Measurements from ENCODE around the gene ATN1. TPM values are rescaled to one million over a fixed set of nuclear protein-coding genes. Genes with fewer than 3 reads are reported as not detected.
A peak's percentile ranks its signal among the peaks of the same experiment; 100 is the strongest.
"Not testable (repeated sequence)": the region's sequence is repeated elsewhere in the genome, so short reads cannot be mapped to it uniquely, and the experiment has no call there.

Gene ATN1
- polyA plus RNA-seq, 1 donor, result 70.4 TPM

GRCh38 chr12:6904280-6905276, 23.2 kb upstream of the ATN1 start, which contains the start of gene LRRC23:
LRRC23 (plus strand) TSS chr12:6904822; CDS start chr12:6905634, 812 bp downstream.
- DNase-seq (ENCODE audit: low read depth), result peak; percentile 92

GRCh38 chr12:6905414-6906040, 22.2 kb upstream of the ATN1 start:
- DNase-seq (ENCODE audit: low read depth), result no peak

DNA sequence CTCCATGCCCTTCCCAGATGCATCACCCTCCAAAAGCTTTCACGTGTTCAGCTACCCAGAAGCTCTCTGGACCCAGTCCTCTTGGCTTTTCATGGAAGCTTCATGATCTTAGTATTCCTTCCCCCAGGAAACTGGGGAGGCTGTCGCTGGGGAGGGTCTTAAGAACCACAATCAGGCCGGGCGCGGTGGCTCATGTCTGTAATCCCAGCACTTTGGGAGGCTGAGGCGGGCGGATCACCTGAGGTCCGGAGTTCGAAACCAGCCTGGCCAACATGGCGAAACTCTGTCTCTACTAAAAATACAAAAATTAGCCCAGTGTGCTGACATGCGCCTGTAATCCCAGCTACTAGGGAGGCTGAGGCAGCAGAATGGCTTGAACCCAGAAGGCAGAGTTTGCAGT, 19.6 kb upstream of the ATN1 start:
- not testable (repeated sequence) for DNase-seq (ENCODE audit: low read depth)

DNA sequence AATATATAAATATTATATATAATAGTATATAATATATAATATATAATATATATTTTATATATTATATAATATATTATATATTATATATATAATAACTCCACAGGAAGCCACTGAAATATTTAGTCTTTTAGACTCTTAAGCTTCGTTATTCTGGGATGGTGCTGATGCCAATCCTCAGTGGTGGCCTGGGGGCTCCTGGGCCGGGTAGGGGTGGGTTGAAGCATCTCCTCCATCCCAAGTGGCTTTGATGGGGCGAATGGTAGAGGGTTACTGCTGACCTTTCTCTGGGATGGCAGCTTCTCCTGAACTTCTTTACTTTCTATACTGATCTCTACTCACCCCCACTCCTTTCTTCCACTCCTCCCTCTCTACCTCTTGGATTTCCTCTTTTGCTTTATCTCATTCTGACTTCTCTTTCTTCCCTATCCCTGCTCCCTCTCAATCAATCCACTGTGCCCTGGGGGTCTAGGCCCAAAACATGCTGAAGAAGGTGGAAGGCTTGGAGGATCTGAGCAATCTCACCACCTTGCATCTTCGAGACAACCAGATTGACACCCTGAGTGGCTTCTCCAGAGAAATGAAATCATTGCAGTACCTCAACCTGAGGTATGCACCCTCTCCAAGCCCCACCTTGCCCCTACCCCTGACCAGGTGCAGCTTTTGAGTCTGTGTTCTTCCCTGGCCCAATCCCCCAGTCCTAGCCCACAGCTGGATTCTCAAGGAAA, 18.2 kb upstream of the ATN1 start:
- DNase-seq (ENCODE audit: low read depth), result no peak

DNA sequence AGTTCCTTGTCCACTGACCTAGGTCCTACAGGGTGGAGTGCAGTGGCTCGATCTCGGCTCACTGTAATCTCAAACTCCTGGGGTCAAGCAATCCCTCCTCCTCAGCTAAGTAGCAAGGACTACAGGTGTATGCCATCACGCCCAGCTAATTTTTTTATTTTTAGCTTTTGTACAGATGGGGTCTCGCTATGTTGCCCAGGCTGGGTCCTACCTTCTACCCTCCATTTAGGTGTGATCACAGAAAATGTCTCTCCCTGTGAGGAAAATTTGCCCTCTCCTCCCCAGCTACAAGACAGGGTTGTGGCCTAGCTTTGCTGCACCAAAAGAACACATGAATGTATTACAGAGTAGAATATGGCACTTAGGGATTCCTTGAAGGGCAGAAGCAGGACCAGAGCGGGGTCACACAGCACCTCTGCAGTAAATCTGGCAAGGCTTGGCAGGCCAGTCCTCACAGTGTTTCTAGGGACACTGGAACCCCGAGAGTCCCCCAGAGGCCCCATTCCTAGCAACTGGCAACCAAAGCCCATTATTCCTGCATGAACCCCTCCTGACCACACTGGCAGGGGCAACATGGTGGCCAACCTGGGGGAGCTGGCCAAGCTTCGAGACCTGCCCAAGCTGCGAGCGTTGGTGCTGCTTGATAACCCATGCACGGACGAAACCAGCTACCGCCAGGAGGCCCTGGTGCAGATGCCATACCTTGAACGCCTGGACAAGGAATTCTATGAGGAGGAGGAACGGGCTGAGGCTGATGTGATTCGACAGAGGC, 15.4 kb upstream of the ATN1 start:
- DNase-seq (ENCODE audit: low read depth), result no peak

- DNase-seq (ENCODE audit: low read depth), result no peak
Measured at GRCh38 chr12:6914246-6914946, 13.4 kb upstream of the ATN1 start, which contains the start of gene ENO2. ENO2 (plus strand) TSS chr12:6914580; CDS start chr12:6915833, 1,253 bp downstream.

DNA sequence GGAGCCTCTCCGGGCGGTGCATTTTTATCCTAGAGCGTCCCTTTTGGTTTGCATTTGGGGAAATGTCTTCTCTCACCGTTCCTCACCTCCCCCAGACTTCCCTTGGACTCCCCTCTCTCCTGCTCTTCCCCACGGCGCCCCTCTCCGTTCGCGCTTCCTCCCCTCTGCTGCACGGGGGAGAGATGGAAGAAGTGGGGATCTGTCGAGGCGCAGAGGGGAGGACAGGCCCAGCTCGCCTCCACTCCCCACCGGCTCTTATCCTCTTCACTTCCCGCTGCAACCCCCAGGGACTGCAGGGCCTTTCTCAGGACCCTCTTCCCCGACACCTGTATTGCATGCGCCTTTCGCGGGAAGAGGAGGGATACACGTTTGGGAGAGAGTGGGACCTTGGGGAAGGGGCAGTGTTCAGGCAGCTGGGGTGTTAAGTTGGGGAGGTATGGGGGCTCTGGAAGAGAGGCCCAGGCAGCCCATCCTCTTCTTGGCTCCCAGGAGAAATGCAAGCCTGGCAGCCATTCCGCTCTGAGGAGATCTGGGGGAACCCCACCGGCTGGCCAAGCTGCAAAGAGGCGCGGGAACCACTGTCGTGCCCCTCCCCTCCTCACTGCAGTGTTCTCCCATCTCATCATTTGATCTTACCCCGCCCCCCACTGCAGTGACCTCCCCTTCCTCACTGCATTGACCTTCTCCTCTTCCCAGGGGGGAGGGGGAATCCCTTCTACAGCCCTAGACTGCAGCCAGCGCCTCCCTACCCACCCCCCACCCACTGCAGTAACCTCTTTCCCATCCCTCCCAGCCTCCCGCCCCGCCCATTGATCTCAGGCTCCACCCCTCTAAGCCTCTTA, 12.6 kb upstream of the ATN1 start:
- no peak for DNase-seq (ENCODE audit: low read depth)

GRCh38 chr12:6915789-6916285, 11.9 kb upstream of the ATN1 start:
- DNase-seq (ENCODE audit: low read depth), result no peak

GRCh38 chr12:6916426-6917200, 11.1 kb upstream of the ATN1 start:
- DNase-seq (ENCODE audit: low read depth), result no peak

DNA sequence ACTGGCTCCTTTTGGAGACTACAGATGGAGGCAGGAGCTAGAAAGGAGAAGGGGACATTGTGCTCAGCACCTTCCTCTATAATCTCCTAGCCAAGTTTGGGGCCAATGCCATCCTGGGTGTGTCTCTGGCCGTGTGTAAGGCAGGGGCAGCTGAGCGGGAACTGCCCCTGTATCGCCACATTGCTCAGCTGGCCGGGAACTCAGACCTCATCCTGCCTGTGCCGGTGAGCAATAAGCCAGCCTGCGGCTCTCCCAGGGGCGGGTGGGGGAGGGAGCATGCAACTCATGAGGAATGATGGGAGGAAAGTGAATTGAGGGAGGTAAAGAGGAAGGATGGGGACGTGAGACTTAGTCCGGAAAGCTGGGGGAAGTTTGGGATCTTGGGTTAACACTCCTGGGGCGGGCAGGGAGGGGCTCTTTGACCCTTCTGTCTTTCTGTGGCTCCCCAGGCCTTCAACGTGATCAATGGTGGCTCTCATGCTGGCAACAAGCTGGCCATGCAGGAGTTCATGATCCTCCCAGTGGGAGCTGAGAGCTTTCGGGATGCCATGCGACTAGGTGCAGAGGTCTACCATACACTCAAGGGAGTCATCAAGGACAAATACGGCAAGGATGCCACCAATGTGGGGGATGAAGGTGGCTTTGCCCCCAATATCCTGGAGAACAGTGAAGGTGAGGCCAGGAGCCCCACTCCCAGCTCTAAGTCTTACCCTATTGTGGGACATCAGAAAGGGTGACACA, 10.1 kb upstream of the ATN1 start:
- no peak for DNase-seq (ENCODE audit: low read depth)

DNA sequence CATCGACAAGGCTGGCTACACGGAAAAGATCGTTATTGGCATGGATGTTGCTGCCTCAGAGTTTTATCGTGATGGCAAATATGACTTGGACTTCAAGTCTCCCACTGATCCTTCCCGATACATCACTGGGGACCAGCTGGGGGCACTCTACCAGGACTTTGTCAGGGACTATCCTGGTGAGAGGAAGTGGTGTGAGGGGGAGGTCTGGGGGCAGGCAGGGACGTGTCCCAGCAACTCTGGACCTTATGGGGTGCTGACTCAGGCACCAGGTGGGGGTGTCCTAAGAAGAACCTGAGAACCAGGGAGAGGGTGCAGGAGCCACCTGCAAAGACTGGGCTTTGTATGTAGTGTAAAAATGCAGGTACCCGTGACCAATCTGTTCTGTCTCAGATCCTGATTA, 8.2 kb upstream of the ATN1 start:
- no peak for DNase-seq (ENCODE audit: low read depth)

GRCh38 chr12:6921539-6921938, 6.2 kb upstream of the ATN1 start:
- DNase-seq (ENCODE audit: low read depth), result no peak

DNA sequence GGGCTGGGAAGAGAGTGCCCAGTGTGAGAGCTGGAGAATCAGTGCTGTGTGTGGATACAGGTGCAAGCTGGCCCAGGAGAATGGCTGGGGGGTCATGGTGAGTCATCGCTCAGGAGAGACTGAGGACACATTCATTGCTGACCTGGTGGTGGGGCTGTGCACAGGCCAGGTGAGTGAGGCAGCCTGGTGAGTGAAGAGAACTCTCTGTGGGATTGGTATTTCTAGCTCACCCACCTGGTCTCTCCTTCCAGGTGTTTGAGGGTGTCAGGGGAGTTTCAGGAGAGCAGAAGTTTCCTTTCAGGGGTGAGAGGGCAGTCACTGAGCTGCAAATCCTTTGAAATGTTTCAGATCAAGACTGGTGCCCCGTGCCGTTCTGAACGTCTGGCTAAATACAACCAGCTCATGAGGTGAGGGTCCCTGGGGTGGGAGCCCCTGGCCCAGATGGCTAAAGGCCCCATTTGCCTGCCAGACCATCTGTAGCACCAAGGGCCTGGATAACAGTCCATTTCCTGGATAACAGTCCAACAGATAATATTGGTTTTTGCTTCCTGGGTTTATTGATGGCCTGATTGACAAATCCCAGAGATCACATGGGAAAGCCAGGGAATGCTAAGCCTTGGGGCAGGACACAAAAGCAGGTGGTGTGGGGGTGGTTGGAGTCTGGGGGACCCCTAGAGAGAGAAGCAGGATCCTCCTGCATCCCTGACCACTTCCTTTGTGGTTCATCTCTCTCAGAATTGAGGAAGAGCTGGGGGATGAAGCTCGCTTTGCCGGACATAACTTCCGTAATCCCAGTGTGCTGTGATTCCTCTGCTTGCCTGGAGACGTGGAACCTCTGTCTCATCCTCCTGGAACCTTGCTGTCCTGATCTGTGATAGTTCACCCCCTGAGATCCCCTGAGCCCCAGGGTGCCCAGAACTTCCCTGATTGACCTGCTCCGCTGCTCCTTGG, 5.5 kb upstream of the ATN1 start:
- DNase-seq (ENCODE audit: low read depth), result no peak

DNA sequence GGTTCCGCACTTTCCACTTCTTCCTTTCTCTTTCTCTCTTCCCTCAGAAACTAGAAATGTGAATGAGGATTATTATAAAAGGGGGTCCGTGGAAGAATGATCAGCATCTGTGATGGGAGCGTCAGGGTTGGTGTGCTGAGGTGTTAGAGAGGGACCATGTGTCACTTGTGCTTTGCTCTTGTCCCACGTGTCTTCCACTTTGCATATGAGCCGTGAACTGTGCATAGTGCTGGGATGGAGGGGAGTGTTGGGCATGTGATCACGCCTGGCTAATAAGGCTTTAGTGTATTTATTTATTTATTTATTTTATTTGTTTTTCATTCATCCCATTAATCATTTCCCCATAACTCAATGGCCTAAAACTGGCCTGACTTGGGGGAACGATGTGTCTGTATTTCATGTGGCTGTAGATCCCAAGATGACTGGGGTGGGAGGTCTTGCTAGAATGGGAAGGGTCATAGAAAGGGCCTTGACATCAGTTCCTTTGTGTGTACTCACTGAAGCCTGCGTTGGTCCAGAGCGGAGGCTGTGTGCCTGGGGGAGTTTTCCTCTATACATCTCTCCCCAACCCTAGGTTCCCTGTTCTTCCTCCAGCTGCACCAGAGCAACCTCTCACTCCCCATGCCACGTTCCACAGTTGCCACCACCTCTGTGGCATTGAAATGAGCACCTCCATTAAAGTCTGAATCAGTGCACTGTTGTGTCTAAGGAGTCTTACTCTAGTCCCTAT, 4.6 kb upstream of the ATN1 start:
- DNase-seq (ENCODE audit: low read depth), result no peak

- no peak for DNase-seq (ENCODE audit: low read depth)
Measured at GRCh38 chr12:6923851-6924250, 3.9 kb upstream of the ATN1 start.

DNA sequence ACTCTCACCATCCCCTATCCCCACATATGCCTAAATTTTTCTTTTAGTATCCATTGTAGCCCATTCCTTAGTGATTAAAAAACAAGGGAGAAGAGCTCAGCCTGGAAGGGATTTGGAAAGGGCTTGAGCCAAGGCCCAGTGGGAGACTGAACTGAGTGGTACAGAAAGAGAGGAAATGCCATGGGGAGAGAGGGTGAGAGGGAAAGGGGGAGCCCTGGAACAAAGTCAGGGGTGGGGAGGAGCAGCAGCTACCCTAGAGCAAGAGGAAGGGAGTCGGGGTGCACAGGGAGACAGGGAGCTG, 2.6 kb upstream of the ATN1 start:
- DNase-seq (ENCODE audit: low read depth), result no peak
